Measurements from ENCODE around the gene OR10AD1.
"Not testable (repeated sequence)": the region's sequence is repeated elsewhere in the genome, so short reads cannot be mapped to it uniquely, and the experiment has no call there.

The OR10AD1 gene, protein sequence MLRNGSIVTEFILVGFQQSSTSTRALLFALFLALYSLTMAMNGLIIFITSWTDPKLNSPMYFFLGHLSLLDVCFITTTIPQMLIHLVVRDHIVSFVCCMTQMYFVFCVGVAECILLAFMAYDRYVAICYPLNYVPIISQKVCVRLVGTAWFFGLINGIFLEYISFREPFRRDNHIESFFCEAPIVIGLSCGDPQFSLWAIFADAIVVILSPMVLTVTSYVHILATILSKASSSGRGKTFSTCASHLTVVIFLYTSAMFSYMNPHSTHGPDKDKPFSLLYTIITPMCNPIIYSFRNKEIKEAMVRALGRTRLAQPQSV

DNA sequence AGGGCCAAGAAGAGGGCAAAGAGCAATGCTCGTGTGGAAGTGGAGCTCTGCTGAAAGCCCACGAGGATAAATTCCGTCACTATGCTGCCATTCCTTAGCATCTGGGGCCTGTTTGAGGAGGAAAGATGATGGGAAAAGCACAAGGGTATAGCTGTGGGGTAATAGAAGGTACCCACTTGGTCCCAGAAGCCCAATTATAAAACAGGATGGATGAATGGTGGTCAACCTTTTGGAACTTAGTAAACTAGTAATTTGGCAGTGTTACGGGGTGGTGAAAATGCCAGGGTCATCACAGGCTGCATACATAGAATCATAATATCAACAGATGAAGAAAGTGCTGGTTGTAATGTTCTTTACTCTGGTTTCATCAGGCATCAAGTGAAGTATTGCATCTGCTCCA, at the start of gene OR10AD1:
Gene OR10AD1, minus strand, starts transcription at position 101 of the 400 bp plus-strand sequence. Its CDS starts 0 bp downstream, at position 101.
- no peak for DNase-seq

DNA sequence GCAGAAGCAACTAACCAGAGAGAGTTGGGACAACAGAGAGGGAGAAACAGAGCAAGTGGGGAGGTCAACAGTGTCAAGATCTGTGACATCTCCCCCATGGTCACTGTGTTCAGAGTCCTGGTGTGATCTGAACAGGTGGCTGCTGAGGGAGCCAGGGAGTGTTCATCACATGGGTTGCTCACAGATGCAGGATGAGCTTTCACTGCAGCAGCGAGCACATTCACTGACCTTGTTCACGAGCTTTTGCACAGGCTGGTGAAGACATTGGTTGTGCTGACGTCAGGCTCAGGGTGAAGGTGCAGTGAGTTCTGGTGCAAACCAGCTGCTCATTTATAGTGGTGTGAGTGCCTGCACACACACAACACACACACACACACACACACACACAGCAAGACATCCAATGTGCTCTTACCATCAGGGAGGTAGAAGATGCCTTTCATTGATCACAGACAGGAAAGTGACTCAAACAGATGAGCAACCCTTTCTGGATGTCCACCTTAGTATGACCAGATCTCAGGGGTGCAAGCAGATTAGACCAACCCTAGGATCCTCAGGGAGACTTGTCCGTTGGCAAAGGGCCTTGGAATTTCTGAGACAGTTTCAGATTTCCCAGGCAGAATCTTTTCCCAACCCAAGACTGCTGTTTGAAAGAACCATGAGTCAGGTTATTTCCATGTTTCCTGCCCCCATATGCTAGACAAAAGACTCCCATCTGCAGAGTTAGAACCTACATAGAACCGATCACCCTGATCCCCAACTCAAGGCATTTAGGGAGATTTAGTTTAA, 44.3 kb upstream of the OR10AD1 start:
- no peak for DNase-seq

DNA sequence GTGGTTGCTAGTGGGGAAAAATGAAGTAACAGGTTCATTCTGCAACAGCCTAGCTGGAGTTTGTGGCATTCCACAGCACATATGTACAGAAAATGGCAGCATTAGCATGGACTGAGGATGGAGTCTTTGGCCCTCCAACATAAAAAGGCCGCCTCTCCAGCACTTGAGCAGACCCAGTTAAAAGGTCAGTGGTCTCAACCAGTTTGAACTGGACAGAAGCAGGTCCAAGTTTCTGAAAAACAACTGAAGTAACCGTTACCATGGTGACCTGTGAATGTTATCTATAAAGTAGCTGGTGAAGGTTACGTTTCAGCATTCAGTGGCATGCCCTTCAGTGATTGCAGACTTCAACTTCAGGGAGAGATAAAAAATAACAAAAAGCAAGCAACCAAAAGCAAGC, 34.1 kb upstream of the OR10AD1 start:
- no peak for DNase-seq

DNA sequence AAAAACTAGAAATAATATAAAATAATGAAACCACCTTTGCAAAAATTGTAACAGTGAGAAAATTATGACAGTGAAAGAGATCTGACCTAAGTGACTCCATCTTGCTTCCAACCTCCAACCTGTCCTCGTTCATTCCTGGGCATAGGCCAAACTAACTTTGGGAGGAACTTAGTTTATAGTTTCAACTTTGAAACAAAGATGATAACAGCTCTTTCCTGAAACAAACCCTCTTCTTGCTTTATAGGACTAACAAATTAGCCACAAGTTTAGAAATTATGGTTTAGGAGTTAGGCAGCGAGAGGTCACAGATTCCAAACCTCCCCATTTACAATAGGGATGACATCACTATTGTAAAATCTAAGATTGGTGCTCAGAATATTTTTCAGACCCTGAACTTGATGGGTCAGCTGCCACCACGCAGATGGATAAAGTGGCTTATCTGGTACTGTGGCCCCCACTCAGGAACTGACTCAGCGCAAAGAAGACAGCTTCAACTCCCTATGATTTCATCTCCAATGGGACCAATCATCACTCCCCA, 32.8 kb upstream of the OR10AD1 start:
- no peak for DNase-seq

DNA sequence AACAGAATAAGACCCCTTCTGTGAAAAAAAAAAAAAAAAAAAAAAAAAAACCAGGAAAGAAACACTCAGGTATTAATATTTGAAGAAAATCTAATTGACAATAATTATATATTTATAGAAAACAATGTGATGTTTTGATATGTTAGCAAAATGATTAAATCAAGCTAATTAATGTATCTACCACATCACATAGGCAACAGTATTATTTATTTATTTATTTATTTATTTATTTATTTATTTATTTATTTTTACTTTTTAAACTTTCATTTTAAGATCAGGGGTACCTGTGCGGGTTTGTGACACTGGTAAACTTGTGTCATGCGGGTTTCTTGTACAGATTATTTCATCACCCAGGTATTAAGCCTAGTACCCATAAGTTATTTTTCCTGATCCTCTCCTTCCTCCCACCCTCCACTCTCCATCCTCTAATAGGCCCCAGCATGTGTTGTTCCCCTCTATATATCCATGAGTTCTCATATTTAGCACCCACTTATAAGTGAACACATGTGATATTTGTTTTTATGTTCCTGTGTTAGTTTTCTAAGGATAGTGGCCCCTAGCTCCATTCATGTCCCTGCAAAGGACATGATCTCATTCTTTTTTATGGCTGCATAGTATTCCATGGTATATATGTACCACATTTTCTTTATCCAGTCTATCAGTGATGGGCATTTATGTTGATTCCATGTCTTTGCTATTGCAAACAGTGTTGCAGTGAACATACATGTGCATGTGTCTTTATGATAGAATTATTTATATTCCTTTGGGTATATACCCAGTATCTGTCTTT, 28.3 kb upstream of the OR10AD1 start:
- DNase-seq, result not testable (repeated sequence)

DNA sequence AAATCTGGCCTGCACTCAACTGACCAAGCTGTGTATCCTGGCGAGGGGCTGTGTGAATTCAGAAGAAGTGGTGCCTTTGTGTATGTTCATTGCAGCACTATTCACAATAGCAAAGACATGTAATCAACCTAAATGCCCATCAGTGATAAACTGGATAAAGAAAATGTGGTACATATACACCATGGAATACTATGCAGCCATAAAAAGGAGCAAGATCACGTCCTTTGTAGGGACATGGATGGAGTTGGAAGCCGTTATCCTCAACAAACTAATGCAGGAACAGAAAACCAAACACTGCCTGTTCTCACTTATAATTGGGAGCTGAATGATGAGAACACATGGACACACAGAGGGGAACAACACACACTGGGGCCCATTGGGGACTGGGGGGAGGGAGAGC, 21.4 kb upstream of the OR10AD1 start:
- DNase-seq, result not testable (repeated sequence)

DNA sequence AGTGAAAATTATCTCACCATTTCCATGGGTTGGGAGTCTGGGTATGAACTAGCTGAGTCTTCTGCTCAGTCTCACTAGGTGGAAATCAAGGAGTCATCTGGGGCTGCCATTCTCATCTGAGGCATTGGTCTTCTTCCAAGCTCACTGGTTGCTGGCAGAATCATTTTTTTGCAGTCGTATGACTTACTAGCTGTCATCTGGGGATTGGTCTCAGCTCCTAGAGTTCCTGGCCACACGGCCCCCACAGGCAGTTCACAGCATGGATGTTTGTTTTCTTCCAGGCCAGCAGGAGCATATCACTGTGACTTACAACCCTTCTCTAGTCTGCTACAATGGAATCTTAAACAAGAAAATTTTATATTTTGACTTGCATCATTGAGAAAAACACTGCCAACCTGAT, 18.6 kb upstream of the OR10AD1 start:
- DNase-seq, result no peak

DNA sequence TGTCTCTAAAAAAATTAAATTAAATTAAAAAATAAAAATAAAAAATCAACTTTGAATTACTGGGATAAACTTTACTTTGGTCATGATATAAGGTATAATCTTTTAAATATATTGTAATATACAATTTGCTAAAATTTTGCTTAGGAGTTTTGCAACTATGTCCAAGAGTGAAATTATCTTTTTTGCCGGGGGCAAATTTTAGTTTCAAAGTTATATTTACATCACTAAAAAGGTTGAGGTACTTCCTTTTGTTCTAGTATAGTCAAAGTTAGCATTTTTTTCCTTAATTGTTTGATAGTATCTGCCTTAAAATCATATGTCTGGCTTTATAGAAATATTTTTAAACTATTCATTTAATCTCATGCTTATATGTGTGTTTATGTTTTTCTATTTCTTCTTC, 17.6 kb upstream of the OR10AD1 start:
- no peak for DNase-seq

DNA sequence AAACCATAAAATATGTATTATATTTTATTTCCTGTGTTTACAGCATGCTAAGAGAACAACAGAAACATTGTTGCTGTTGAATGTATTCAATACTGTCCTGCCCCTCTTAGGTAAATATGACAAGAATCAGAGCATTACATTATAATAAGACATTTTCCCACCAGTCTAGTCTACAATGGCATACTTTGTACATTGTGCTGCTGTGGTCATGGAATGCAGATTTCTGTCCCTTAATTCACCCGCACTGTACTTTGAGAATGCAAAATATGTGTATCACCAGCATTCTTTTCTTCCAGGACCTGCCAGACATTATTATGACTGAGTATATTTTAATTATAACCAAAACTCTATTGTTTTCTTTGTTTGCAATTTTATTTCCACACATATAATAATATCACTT, 16.5 kb upstream of the OR10AD1 start:
- DNase-seq, result no peak

DNA sequence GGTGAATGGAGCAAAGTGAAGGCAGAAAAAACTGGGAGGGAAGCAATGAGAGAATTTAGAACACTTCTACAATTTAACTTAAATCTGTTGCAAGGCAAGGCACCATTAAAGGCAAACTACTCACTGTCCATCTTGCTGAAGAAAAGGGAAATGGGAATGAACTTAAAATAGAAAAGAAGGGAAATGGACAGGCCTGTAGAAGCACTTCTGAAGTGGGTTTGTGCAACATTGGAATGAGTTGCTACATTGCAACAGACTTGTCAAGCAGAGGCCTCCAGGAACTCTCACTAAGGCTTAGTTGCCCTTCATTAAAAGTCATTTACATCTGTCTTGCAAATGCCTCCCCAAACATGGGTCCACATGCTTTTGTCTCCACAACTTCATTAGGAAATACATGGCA, 13.7 kb upstream of the OR10AD1 start:
- no peak for DNase-seq

DNA sequence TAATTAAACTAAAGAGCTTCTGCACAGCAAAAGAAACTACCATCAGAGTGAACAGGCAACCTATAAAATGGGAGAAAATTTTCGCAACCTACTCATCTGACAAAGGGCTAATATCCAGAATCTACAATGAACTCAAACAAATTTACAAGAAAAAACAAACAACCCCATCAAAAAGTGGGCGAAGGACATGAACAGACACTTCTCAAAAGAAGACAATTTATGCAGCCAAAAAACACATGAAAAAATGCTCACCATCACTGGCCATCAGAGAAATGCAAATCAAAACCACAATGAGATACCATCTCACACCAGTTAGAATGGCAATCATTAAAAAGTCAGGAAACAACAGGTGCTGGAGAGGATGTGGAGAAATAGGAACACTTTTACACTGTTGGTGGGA, 6.4 kb upstream of the OR10AD1 start:
- not testable (repeated sequence) for DNase-seq

DNA sequence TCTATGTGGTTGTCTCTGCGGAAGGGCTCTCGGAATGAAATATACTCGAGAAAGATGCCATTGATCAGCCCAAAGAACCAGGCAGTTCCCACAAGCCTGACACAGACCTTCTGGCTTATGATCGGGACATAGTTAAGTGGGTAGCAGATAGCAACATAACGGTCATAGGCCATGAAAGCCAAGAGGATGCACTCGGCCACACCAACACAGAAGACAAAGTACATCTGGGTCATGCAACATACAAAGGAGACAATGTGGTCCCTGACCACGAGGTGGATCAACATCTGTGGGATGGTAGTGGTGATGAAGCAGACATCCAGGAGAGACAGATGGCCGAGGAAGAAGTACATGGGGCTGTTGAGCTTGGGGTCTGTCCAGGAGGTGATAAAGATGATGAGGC, 326 bp downstream of the OR10AD1 start:
- no peak for DNase-seq

DNA sequence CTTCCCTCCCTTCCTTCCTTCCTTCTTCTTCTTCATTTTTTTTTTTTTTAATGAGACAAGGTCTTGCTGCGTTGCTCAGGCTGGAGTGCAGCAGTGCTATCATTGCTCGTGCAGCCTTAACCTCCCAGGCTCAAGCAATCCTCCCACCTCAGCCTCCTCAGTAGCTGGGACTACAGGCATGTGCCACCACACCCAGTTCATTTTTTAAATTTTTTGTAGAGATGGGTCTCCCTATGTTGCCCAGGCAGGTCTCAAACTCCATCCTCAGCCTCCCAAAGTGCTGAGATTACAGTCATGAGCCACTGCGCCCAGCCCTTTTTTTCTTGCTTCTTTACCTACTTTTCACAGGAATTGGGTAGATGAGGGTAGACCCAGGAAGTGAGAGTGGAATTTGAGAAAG, 1.6 kb downstream of the OR10AD1 start:
- no peak for DNase-seq

DNA sequence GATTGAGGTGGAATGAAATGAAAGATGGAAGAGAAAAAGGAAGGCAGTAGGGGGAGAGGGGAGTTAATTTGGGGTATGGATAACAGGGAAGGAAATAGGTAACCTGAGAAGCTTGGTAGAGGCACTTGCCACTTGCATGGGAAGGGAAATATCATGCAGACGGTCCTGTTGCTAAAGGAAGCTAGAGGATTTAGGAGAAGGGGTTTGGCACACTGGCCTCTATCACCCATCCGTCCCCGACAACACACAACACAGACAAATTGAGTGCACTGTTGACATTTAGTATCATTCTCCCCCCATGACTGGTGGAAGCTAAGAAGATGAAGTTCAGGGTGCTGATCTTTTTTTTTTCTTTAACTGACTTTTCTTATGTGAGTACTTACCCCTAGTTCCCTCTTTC, 2.0 kb downstream of the OR10AD1 start:
- no peak for DNase-seq

DNA sequence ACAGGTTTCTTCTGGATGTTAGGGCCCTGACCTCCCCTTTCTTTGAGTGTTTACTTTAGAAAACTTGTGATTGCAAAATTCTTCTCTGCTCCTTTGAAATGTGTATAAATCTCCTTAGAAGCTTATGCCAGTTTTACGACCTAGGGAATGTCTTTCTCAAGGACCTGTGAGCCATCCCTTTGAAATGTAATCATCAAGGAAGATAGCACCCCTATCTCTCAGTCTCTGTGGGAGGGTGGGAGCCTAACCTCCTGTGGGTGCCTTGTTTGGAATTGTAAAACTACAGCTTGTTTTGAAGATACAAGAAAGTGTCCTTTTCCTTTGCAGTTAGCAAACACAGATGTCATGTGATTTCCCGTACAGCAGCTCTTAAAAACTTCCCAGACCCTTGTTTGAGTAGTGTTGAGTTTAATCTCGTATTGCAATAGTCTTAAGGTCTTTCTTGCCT, 3.3 kb downstream of the OR10AD1 start:
- DNase-seq, result no peak

DNA sequence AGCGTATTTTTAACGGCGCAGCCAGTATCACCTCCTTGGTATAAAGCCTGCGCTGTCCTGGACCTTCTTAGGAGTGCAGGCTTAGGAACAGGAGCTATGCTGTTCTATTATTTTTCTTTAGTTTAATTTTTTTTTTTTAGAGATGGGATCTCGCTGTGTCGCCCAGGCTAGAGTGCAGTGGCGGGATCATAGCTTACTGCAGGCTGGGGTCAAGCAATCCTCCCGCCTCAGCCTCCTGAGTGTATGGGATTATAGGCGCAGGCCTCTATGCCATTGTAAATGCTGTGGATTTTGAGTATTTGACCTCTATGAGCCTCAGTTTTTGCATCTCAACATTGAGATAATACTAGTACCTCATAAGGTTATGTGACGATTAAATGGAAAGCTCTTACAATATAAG, 4.1 kb downstream of the OR10AD1 start:
- DNase-seq, result no peak

DNA sequence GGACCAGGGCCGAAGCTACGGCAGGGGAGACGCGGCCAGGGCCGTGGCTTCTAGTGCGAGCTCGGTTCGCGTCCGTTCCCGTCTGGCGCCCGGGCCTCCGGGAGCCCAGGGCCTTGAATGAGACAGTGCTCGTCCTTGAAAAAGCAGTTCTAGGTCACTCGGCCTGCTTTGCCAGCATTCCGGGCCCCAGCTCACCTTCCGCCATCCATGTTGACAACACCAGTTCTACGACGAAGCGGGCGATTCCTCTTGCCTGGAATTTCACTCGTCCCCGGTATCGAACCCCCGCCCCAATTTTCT, 4.5 kb downstream of the OR10AD1 start:
- DNase-seq, result no peak

DNA sequence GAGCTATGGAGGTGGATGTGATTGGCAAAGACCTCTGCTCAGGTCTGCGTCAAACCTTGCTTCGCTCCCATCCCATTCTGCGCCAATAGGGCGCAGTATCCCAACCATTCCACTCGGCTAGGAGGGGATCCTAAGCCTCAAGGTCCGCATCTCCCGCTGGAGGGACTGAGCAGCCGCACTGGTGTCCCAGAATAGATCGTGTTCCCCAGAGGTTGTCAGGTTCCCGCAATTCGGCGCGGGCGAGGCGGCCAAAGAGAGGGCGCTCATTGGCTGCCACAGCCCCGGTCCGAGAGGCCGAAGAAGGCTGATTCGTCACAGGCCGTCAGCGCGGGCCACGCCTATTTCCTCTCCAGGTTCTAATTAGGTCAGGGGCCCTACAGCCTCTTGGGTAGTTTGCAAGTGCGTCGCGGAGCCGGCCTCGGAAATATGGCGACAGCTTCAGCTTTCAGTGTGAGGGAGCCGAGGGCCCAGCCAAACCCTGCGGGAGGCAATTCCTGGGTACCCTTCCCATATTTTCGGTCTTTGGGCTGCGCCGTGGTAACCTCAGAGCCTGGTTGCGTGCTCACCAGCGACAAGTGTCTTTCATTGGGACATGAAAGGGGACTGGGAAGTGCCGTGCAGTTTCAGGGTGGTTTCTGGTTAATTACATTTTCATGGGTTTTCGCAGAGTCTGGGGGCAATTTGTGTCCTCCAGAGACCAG, 5.0 kb downstream of the OR10AD1 start:
- DNase-seq, result peak; percentile 52

DNA sequence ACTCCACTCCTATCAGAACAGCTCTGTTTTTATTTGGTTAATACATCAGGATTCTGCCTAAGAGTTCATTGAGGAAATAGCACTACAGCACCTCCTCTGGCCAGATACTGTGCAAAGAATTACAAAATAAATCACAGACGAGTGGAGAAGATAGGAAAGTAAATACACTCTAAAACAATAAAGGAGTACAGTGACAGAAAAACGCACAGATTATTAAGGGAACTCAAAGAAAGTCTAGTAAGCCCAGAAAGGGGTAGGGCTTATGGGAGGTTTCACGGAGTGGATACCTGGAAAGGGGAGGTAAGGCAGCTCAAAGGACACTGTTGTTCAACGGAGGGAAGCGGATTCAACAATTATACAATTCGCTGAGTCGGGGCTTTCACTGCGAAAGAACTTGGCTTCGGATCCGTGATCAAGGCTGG, 5.5 kb downstream of the OR10AD1 start:
- no peak for DNase-seq

DNA sequence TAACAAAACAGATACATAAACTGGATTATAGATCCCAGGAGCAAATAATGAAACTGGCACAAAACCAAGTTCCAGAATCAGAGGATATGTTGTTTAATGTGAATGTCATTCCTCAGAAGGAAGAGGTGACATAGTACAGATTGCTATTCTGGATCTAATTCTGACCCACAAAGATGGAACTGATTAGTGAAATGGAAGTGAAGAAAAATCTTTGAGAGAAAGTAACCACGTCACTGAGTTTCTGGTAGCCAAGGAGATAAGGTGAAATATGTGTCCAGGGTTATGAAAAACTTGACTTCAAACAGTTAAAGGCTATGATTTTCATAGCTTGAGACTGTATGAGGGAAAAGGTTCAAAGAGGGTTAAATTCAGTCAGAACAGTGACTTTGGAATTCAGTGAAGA, 8.3 kb downstream of the OR10AD1 start:
- DNase-seq, result no peak

DNA sequence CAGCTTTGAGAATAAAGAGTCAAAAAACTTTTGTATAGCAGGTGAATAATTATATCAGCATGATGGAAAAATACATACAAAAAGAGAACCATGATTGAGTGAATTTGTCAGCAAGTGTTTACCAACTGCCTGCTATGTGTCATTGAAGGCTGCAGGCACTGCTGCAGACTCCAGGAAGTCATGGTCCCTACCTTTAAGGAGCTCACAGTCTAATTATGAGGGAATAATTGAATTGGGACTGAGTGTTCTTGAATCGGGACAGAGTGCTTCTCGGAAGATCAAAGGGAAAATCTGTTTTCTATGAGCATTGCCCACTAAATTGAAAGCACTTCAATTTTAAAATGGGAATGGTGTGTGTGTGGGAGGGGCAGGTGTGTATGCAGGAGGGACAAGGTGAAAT, 9.5 kb downstream of the OR10AD1 start:
- DNase-seq, result no peak

DNA sequence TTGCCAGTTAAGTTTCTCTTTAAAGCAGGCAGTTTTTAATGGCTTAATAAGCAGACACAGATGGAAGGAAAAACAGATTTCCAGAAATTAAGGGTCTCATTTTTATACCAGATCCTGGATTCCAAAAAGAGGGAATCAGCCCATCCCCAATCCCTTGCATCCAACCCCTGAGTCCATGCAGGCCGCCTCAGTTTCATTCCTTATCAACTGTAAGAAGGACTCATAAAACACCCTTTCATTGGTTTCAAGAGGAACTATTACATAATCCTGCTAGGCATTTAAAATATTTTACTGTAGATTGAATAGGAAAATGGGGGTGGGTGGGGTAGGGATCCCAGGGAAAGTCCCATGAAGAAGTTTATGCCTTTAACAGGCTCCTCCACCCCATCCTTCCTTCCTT, 10.2 kb downstream of the OR10AD1 start:
- DNase-seq, result no peak

DNA sequence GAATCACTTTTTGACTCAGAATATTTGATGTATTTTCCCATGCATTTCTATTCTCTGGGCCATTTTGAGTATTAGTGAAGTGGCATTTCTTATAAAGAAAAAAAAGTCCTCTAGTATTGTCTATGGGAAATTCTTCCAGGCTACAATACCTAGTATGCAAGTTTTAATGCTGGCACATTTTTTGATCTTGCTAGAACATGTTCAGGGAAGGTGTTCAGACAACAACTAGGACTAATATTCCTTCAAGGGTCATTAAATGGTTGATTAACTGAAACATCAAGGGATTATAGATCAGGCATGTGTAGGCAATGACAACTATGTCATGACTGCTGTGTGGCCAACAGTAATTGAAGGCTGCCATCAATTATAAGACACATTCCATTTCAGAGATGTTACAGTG, 12.0 kb downstream of the OR10AD1 start:
- DNase-seq, result no peak
